HEK293 (cell line): Measurements from ENCODE around the gene NFIB.
A peak's percentile ranks its signal among the peaks of the same experiment; 100 is the strongest.

Experiments used
- CTCF ChIA-PET: fragments of 350-600 bp; formaldehyde crosslinking; extraction: SDS; loops from one replicate; lab custom pipeline; 2021; ENCODE audit warnings: antibody characterized with exemption; lab: Yijun Ruan, JAX
- POLR2A ChIA-PET: fragments of 300-600 bp; formaldehyde crosslinking; extraction: SDS; loops from one replicate; lab custom pipeline; 2020; ENCODE audit warnings: antibody characterized with exemption, inconsistent platforms; lab: Yijun Ruan, JAX
- H3K27ac ChIP-seq: fragments of 200-500 bp; sonication (Bioruptor generic); 2 replicates; pipeline ENCODE4 v1.5.1; 2014; ENCODE audit warnings: low read depth, low read length, control low read depth, inconsistent platforms; ENCODE audit errors: extremely low read depth
- H3K36me3 ChIP-seq, 2 experiments: fragments of 200-500 bp in 1 of 2; sonication (Bioruptor generic) in 1 of 2; 1 replicate in 1 of 2; 2 replicates in 1 of 2; pipeline ENCODE4 v1.5.1; 2014 to 2017; ENCODE audit warnings: inconsistent platforms in 2 of 2, low read length in 2 of 2; ENCODE audit not compliant: control insufficient read depth in 2 of 2, insufficient read depth in 1 of 2
- H3K4me1 ChIP-seq: fragments of 200-500 bp; sonication (Bioruptor generic); 2 replicates; pipeline ENCODE4 v1.5.1; 2014; ENCODE audit warnings: mild to moderate bottlenecking, low read length, inconsistent platforms; ENCODE audit not compliant: control insufficient read depth, insufficient read depth
- H3K4me3 ChIP-seq: 2 replicates; pipeline ENCODE4 v1.5.1; 2011; ENCODE audit warnings: low read depth, mild to moderate bottlenecking, control low read depth, low read length, moderate library complexity
- H3K9me3 ChIP-seq: fragments of 200-500 bp; sonication (Bioruptor generic); 2 replicates; pipeline ENCODE4 v1.5.1; 2014; ENCODE audit warnings: low read depth, low read length, inconsistent platforms; ENCODE audit not compliant: control insufficient read depth, insufficient read depth
- GLIS2 ChIP-seq: fragments of 450-650 bp; formaldehyde crosslinking; IDR thresholded peaks from 2 replicates; pipeline ENCODE4 v1.5.1; 2016; ENCODE audit warnings: missing biosample characterization, missing genetic modification characterization
- KLF10 ChIP-seq: fragments of 450-650 bp; IDR thresholded peaks from 2 replicates; pipeline ENCODE4 v1.5.1; 2018; ENCODE audit warnings: missing biosample characterization, mild to moderate bottlenecking, missing genetic modification characterization
- KLF8 ChIP-seq: fragments of 450-650 bp; formaldehyde crosslinking; IDR thresholded peaks from 2 replicates; pipeline ENCODE4 v1.5.1; 2016; ENCODE audit warnings: missing biosample characterization, missing genetic modification characterization
- TRIM28 ChIP-seq: IDR thresholded peaks from 2 replicates; pipeline ENCODE4 v1.6.1; 2011; ENCODE audit warnings: low read length, control low read depth, borderline replicate concordance
- ZBTB1 ChIP-seq: fragments of 450-650 bp; formaldehyde crosslinking; IDR thresholded peaks from 2 replicates; pipeline ENCODE4 v1.5.1; 2016; ENCODE audit warnings: missing biosample characterization, missing genetic modification characterization
- ZBTB7A ChIP-seq: fragments of 450-650 bp; formaldehyde crosslinking; IDR thresholded peaks from 2 replicates; pipeline ENCODE4 v1.5.1; 2016; ENCODE audit warnings: low read depth, missing biosample characterization, missing genetic modification characterization
- ZFHX2 ChIP-seq: fragments of 450-650 bp; formaldehyde crosslinking; conservative IDR thresholded peaks from 2 replicates; pipeline ENCODE4 v1.5.1; 2016; ENCODE audit warnings: missing biosample characterization, missing genetic modification characterization
- ZNF214 ChIP-seq: fragments of 450-650 bp; formaldehyde crosslinking; IDR thresholded peaks from 2 replicates; pipeline ENCODE4 v1.5.1; 2017; ENCODE audit warnings: missing biosample characterization, mild to moderate bottlenecking, missing genetic modification characterization, borderline replicate concordance
- ZNF37A ChIP-seq: fragments of 450-650 bp; IDR thresholded peaks from 2 replicates; pipeline ENCODE4 v1.5.1; 2018; ENCODE audit warnings: missing biosample characterization, missing genetic modification characterization
- ZNF555 ChIP-seq: fragments of 450-650 bp; formaldehyde crosslinking; conservative IDR thresholded peaks from 2 replicates; pipeline ENCODE4 v1.5.1; 2017; ENCODE audit warnings: missing biosample characterization, mild to moderate bottlenecking, missing genetic modification characterization, inconsistent platforms
- ZNF747 ChIP-seq: fragments of 450-650 bp; formaldehyde crosslinking; IDR thresholded peaks from 2 replicates; pipeline ENCODE4 v1.5.1; 2016; ENCODE audit warnings: missing biosample characterization, missing genetic modification characterization
- ZNF830 ChIP-seq: fragments of 450-650 bp; IDR thresholded peaks from 2 replicates; pipeline ENCODE4 v1.5.0; 2018; ENCODE audit warnings: missing biosample characterization, missing genetic modification characterization, low read depth, mild to moderate bottlenecking, moderate library complexity
- ZSCAN16 ChIP-seq: fragments of 450-650 bp; formaldehyde crosslinking; IDR thresholded peaks from 2 replicates; pipeline ENCODE4 v1.5.1; 2016; ENCODE audit warnings: missing biosample characterization, missing genetic modification characterization
- ZXDB ChIP-seq: fragments of 450-650 bp; formaldehyde crosslinking; IDR thresholded peaks from 2 replicates; pipeline ENCODE4 v1.5.1; 2016; ENCODE audit warnings: missing biosample characterization, missing genetic modification characterization
- TF ChIP-seq, protein P1 (sequence below): fragments of 450-650 bp; formaldehyde crosslinking; optimal IDR thresholded peaks from 2 replicates; pipeline ENCODE3; 2016; ENCODE audit warnings: missing biosample characterization, mild to moderate bottlenecking, missing genetic modification characterization
- TF ChIP-seq, protein P2 (sequence below): fragments of 450-650 bp; formaldehyde crosslinking; IDR thresholded peaks from 2 replicates; pipeline ENCODE4 v1.5.1; 2017; ENCODE audit warnings: missing biosample characterization, missing genetic modification characterization
- TF ChIP-seq, protein P3 (sequence below): fragments of 450-650 bp; formaldehyde crosslinking; IDR thresholded peaks from 2 replicates; pipeline ENCODE4 v1.5.1; 2016; ENCODE audit warnings: missing biosample characterization, missing genetic modification characterization

NFIB gene

DNA sequence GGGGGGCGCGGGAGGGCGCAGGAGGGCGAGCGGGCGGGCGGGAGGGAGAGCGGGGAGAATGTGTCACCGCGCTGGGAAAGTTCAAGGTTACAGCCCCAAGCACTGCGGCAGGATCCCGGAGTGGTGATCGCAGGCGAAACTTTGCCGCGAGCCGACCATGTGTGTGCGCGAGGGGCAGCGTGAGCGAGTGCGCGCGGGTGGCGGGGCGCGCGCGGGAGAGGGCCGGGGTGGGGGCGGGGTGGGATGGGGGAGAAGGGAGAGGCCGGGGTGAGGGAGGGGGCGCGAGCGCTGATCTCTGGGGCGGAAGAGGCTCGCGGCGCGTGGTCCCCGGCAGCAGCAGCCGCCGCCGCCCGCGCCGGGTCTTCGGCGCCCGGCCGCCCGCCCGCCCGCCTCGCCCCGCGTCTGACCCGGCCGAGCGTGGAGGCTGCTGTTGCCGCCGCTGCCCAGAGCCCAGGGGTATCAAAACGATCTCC, at the start of gene NFIB:
TSS of gene NFIB (minus strand) at position 191 of the 473 bp plus-strand sequence. CDS start 630 bp downstream, outside the sequence.
- Histone ChIP-seq H3K4me3 (peak within 1 kb of the TSS; percentile 98), H3K4me1 (peaks cover 21% of the 10 kb centered on the region), H3K36me3 (no peaks in the 10 kb centered on the region), H3K27ac (peak within 1 kb of the TSS; percentile 100), H3K9me3 (no peaks in the 10 kb centered on the region)
- CTCF ChIA-PET = interaction anchor here (0.5 to 0.9 kb wide), 2 partner anchors 37 to 39 kb away, joined by 4 to 5 read pairs; no protein-coding TSS in a partner anchor
- TF ChIP-seq, protein P1, sequence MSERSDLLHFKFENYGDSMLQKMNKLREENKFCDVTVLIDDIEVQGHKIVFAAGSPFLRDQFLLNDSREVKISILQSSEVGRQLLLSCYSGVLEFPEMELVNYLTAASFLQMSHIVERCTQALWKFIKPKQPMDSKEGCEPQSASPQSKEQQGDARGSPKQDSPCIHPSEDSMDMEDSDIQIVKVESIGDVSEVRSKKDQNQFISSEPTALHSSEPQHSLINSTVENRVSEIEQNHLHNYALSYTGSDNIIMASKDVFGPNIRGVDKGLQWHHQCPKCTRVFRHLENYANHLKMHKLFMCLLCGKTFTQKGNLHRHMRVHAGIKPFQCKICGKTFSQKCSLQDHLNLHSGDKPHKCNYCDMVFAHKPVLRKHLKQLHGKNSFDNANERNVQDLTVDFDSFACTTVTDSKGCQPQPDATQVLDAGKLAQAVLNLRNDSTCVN (tag by site-specific recombination) = peak; percentile 0
- TF ChIP-seq TRIM28 = no peak
- POLR2A ChIA-PET = interaction anchor here (0.6 to 1.2 kb wide), 16 partner anchors 10 to 1132 kb away, joined by 3 to 12 read pairs (median 4); no protein-coding TSS in a partner anchor

DNA sequence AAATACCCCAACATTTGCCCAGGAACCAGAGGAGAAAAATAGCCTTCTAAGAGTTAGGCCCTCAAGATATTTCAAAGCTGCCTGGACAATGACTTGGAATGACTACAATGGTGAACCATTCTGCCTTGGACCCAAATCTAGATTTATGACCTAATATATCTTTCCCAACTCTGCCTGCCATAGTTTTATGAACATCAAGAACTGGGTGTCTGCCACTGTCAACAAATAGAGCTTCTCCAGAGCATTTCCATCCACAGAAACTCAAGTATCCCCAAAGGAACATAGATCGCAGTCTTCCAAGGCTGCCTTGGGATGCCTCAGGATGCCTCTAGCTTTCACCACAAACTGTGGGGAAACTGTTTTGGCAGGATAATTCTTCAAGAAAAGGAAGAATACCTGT, 48.2 kb upstream of the NFIB start:
- CTCF ChIA-PET = interaction anchor here (0.8 to 3.1 kb wide), 3 partner anchors 9 to 67 kb away, joined by 3 to 17 read pairs (median 4); no protein-coding TSS in a partner anchor
- H3K4me1 ChIP-seq = peaks cover 9% of the 10 kb centered on the region; the same call in 1 of the 2 replicates
- no peaks in the 10 kb centered on the region for H3K9me3 ChIP-seq
- 0 out of 2 replicates have a peak overlapping the region, but pooled peaks have one; percentile 4 for H3K27ac ChIP-seq
- H3K36me3 ChIP-seq = no peaks in the 10 kb centered on the region
- no peak overlapping the region for H3K4me3 ChIP-seq
- TF ChIP-seq ZNF747 (tag by site-specific recombination) = no peak
- no peak for TF ChIP-seq ZNF214 (tag by site-specific recombination)
- no peak for TF ChIP-seq ZBTB7A (tag by site-specific recombination)
- TF ChIP-seq ZNF37A (tag by site-specific recombination) = no peak
- POLR2A ChIA-PET = interaction anchor here (0.9 kb wide), 1 partner anchor 9 kb away, joined by 11 read pairs; no protein-coding TSS in a partner anchor

DNA sequence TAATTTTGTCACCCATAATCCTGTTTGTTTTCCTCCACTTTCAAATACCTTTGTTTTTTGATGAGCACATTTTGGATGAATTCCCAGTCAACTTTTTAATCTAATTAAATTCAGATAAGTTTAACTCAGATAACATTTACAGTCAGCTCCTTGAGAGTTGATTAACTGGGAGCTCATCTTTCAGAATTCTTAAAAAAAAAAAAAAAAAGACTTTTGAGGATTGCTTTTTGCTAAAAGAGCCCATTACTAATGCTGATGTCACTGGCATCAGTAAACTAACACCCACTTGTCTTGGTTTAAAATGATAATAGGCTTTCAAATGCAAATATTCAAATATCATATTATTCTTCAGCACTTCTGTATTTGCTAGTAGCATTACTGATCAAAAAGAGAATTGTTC, 47.1 kb upstream of the NFIB start:
- Histone ChIP-seq H3K36me3 (no peaks in the 10 kb centered on the region), H3K27ac (no peak overlapping the region), H3K4me3 (no peak overlapping the region)
- ChIA-PET CTCF (interaction anchor here (0.6 to 3.1 kb wide), 3 partner anchors 8 to 1172 kb away, joined by 3 to 17 read pairs (median 4); no protein-coding TSS in a partner anchor), POLR2A (interaction anchor here (0.6 to 0.7 kb wide), 2 partner anchors 47 to 265 kb away, joined by 3 to 5 read pairs; partner anchors contain the start of gene NFIB)
- TF ChIP-seq ZBTB1 (tag by site-specific recombination) (0 out of 2 replicates have a peak, but pooled peaks have one; percentile 19), ZSCAN16 (tag by site-specific recombination) (no peak), ZXDB (tag by site-specific recombination) (0 out of 2 replicates have a peak, but pooled peaks have one; percentile 27), KLF10 (peak; percentile 30; the same call in 1 of the 2 replicates), KLF8 (tag by site-specific recombination) (peak; percentile 58)
- TF ChIP-seq, protein P2, sequence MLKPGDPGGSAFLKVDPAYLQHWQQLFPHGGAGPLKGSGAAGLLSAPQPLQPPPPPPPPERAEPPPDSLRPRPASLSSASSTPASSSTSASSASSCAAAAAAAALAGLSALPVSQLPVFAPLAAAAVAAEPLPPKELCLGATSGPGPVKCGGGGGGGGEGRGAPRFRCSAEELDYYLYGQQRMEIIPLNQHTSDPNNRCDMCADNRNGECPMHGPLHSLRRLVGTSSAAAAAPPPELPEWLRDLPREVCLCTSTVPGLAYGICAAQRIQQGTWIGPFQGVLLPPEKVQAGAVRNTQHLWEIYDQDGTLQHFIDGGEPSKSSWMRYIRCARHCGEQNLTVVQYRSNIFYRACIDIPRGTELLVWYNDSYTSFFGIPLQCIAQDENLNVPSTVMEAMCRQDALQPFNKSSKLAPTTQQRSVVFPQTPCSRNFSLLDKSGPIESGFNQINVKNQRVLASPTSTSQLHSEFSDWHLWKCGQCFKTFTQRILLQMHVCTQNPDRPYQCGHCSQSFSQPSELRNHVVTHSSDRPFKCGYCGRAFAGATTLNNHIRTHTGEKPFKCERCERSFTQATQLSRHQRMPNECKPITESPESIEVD (tag by site-specific recombination) = peak; percentile 66; the same call in 1 of the 2 replicates
- TF ChIP-seq, all 188 proteins: peak for 5
- Histone ChIP-seq H3K9me3 (no peaks in the 10 kb centered on the region), H3K4me1 (peaks cover 9% of the 10 kb centered on the region; the same call in 1 of the 2 replicates)

DNA sequence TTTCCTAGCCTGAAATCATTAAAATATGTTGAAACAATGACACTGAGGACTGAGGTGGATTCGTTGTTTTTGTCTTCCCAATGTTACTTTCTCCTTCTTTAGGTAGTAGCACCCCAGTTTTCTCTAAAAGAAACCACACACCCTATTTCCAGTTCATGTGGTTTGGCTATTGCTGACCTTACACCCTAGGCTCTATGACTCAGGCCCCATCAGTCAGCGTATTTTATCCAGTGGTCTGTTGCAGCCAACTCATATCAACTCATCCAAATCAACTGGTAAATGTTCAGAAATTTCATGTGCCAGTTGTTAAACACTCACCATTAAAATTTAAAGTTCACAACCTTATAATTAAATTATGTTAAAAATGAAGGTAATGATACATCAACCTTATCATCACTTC, 44.6 kb upstream of the NFIB start:
- no peak for TF ChIP-seq ZNF555 (tag by site-specific recombination)
- no peak for TF ChIP-seq ZFHX2 (tag by site-specific recombination)
- no peak for TF ChIP-seq GLIS2 (tag by site-specific recombination)
- TF ChIP-seq ZNF830 = no peak
- TF ChIP-seq KLF10 = no peak
- TF ChIP-seq, protein P3, sequence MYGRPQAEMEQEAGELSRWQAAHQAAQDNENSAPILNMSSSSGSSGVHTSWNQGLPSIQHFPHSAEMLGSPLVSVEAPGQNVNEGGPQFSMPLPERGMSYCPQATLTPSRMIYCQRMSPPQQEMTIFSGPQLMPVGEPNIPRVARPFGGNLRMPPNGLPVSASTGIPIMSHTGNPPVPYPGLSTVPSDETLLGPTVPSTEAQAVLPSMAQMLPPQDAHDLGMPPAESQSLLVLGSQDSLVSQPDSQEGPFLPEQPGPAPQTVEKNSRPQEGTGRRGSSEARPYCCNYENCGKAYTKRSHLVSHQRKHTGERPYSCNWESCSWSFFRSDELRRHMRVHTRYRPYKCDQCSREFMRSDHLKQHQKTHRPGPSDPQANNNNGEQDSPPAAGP = no peak
- TF ChIP-seq, all 188 proteins: peak for 0
- H3K27ac ChIP-seq = no peak overlapping the region
- no peaks in the 10 kb centered on the region for H3K9me3 ChIP-seq
- no peaks in the 10 kb centered on the region for H3K36me3 ChIP-seq
- CTCF ChIA-PET = interaction anchor here (1.0 kb wide), 1 partner anchor 42 kb away, joined by 3 read pairs; no protein-coding TSS in a partner anchor
- POLR2A ChIA-PET = no interaction called here
- H3K4me3 ChIP-seq = no peak overlapping the region
- H3K4me1 ChIP-seq = peaks cover 9% of the 10 kb centered on the region; the same call in 1 of the 2 replicates
